ENCODE measurements around the gene RACK1. TPM values are rescaled to one million over a fixed set of nuclear protein-coding genes. Genes with fewer than 3 reads are reported as not detected.

RACK1 gene
- total RNA-seq, 1 donor from 2014 or later, result 2,747 TPM

DNA sequence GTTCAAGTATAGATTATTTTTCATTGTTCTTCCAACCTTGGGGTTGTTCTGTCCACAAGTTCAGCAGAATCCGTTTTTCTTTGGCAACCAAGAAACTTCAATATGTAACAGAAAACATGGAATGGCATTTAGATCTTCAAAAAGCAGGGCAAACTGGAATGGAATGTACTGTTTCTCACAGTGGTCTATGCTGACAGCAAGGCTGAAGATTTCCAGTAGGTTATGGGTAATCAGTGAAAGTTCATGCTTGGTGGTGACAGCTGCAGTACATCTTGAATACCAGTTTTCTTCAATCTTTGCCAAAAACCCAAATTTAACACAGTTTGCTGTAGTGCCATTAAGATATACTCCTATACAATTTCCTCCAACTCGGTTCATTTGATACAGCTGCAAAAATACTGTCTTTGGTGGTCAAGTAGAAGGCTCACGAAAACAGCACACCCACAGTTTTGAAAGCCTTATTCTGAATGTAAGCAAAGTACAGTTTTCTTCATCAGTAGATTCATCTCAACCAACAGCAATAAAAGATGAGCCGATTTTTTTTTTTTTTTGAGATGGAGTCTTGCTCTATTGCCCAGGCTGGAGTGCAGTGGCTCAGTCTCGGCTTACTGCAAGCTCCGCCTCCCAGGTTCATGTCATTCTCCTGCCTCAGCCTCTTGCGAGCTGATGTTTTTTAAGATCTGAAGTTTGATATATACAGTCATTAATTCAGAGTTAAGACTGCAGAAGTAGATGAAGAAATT lies 12.3 kb upstream of the RACK1 start:
- TF ChIP-seq, protein P1, sequence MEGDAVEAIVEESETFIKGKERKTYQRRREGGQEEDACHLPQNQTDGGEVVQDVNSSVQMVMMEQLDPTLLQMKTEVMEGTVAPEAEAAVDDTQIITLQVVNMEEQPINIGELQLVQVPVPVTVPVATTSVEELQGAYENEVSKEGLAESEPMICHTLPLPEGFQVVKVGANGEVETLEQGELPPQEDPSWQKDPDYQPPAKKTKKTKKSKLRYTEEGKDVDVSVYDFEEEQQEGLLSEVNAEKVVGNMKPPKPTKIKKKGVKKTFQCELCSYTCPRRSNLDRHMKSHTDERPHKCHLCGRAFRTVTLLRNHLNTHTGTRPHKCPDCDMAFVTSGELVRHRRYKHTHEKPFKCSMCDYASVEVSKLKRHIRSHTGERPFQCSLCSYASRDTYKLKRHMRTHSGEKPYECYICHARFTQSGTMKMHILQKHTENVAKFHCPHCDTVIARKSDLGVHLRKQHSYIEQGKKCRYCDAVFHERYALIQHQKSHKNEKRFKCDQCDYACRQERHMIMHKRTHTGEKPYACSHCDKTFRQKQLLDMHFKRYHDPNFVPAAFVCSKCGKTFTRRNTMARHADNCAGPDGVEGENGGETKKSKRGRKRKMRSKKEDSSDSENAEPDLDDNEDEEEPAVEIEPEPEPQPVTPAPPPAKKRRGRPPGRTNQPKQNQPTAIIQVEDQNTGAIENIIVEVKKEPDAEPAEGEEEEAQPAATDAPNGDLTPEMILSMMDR (conservative IDR thresholded peaks at IDR 0.05; ENCODE audit: low read depth, low read length), result no peak

DNA sequence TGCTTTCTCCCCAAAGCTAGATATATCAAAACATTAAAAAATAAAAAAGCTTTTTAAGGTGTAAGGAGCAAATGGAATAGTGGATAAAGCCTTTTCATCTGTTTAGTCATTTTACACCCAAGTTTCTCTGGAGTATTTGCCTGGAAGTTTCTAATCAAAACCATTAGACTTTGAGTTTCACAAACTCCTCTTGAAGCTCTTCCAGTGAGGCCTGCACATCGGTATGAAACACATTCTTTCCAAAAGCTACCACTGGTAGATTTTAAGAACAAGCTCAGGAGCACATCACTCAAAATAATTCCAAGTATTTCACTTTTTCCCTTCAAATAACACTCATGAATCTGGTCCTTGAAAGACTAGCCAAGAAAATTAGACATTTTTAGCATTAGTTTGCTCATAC lies 11.6 kb upstream of the RACK1 start:
- H3K4me3 ChIP-seq (ENCODE audit: low read depth, low read length), result no peak overlapping the region
- TF ChIP-seq, protein P1 (conservative IDR thresholded peaks at IDR 0.05; ENCODE audit: low read depth, low read length), result no peak
- DNase-seq (ENCODE audit: low read depth), result no peak

More for the DNA sequence above, 12.3 kb upstream of the RACK1 start:
- no peak for DNase-seq (ENCODE audit: low read depth)
- H3K4me3 ChIP-seq (ENCODE audit: low read depth, low read length), result no peak overlapping the region

DNA sequence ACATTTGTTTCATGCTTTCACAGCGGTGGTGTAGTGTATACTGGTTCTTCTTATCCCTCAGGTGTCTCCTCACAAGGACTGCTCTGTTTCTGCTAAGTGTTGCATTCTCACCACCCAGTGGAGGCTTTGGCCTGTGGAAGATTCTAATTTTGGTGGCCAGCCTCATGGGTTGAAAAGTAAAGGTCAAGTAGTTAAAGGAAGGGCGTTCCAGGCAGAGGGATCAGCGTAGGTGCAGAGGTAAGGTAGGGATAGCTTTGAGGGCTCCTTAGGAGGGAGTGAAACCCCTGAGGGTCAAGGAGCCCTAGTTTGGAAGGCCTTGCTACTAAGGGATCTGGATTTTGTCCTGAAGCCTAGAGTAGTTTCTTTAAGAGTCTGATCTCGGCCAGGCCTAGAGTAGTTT lies 4.6 kb upstream of the RACK1 start:
- no peak for DNase-seq (ENCODE audit: low read depth)
- TF ChIP-seq, protein P1 (conservative IDR thresholded peaks at IDR 0.05; ENCODE audit: low read depth, low read length), result no peak
- H3K4me3 ChIP-seq (ENCODE audit: low read depth, low read length), result peak overlapping the region; percentile 88

DNA sequence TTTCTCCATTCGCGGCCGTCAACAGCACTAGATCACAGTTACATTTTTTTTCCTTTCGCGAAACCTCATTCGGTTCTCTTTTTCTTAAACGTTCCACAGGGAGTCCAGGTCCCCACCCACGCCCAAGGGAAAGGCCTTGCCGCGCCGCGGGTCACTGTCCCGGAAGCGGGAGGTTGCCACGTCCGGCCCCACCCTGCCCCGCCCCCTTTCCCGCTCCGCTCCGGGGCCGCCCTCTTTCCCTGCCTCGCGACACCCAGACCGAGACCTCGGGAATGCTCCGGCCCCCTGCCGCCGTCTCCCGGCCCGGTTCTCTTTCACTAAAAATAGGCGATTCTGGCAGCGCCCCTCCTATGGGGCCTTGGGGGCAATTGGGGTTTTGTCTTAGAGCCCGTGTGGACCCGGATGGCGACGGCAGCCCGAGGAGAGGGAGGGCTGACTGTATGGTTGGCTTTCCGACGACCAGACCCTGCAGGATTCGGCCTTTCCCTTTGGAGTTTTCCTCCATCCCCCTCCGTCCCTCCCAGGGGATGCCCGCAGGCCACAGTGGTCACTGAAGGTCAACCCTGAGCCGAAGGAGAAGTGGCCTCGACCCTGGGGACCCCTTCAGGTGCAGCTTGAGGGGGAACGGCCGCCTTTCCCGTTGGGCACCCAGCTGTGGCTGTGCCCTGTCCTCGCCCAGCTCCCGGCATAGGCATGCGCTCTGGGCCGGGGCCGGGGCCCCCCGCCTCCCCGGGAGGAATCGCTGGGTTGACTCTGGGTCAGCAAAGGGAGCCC lies 2.8 kb upstream of the RACK1 start:
- DNase-seq (ENCODE audit: low read depth), result no peak
- TF ChIP-seq, protein P1 (conservative IDR thresholded peaks at IDR 0.05; ENCODE audit: low read depth, low read length), result no peak
- H3K4me3 ChIP-seq (ENCODE audit: low read depth, low read length), result peak overlapping the region; percentile 88

DNA sequence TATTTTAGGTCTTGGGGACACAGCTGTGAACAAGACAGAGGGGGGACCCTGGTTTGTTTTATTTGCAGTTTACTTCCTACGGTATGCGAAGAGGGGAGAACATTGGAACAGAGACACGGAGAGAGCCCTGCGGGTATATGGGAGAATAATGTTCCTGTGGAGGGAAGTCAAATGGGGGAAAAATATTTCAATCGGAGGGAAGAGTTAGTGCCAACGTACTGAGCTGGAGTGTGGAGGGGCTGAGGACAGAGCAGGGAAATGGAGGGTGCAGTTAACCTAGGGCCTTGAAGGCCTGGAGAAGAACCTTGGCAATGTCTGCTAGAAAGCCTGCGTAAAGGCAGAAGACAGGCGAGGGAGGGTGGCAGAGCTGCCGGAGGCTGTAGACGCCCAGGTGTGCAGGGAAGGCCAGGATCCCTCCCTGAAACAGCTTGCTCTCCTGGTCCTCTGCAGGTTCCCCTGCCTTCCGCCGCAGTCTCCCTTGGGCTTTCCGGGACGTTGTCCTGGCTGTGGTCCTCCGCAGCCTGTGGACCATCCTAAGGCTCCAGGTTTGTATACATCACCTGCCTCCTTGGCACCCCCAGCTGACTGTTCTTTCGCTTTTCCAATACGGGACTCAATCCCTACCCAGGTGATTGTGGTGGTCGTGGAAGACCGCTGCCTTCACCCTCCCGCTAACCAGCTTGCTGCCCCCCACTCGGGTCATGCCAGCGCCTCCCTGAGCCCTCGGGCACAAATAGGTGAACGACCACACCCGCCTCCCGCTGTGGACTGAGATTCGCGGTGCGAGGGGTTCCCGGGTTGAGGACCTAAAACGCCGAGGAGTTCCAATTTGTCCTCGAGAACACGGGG lies 1.9 kb upstream of the RACK1 start:
- peak overlapping the region; percentile 88 for H3K4me3 ChIP-seq (ENCODE audit: low read depth, low read length)
- no peak for DNase-seq (ENCODE audit: low read depth)
- TF ChIP-seq, protein P1 (conservative IDR thresholded peaks at IDR 0.05; ENCODE audit: low read depth, low read length), result no peak

DNA sequence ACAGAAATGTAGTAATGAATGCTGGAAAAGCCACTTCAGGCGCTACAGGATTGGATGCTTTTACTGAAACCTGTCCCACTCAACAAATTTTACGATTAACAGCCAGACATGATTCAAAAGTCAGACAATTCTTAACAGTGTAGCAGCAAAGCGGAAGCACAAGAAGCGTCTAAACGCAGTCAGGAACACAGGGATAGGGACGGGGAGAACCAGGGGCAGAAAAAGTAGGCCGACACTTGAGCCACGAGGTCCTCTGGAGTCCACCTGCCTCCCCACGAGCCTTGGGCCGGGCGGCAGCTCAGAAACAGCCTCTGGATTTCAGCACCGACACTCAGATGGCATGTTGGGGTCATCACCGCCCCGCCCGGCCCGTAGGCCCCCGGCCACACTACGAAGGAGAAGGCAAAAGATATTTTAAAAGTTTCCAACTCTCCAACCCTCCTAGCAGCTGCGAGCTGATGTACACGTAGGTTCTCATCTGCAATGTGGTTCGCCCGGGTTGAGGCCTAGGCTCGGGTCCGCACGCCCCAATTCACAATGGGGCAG lies 615 bp downstream of the RACK1 start:
- no peak for DNase-seq (ENCODE audit: low read depth)
- peak overlapping the region; percentile 85 for H3K4me3 ChIP-seq (ENCODE audit: low read depth, low read length)
- TF ChIP-seq, protein P1 (conservative IDR thresholded peaks at IDR 0.05; ENCODE audit: low read depth, low read length), result no peak

All from epithelial cell of proximal tubule (primary cell).